GM18861 (cell line): ENCODE measurements around the gene EN2.
"Not testable (repeated sequence)": the region's sequence is repeated elsewhere in the genome, so short reads cannot be mapped to it uniquely, and the experiment has no call there.

Experiments used
- ATAC-seq: cut with Tn5 transposase; IDR thresholded peaks from one replicate; pipeline ENCODE4 v1.9.1; 2021; ENCODE audit not compliant: unreplicated experiment

Gene EN2

DNA sequence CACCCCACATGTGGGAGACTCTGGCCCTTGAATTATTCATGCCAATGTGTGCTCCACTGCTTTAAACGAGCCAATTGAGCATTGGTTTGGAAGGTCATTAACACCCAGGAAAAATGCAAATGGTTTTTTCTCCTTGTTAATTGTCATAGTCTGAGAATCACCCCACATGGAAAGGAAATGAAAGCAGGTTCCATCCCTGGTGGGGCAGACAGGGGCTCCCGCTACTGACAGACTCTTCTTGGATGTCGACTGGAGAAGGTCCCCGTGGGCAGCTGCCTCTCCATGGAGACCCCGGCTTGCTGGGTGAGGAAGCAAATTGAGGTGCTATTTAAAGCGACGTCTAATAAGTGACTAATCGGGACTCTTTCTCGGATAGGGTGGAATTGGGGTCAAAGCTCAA is 32.0 kb upstream of the EN2 start:
- ATAC-seq: no peak

DNA sequence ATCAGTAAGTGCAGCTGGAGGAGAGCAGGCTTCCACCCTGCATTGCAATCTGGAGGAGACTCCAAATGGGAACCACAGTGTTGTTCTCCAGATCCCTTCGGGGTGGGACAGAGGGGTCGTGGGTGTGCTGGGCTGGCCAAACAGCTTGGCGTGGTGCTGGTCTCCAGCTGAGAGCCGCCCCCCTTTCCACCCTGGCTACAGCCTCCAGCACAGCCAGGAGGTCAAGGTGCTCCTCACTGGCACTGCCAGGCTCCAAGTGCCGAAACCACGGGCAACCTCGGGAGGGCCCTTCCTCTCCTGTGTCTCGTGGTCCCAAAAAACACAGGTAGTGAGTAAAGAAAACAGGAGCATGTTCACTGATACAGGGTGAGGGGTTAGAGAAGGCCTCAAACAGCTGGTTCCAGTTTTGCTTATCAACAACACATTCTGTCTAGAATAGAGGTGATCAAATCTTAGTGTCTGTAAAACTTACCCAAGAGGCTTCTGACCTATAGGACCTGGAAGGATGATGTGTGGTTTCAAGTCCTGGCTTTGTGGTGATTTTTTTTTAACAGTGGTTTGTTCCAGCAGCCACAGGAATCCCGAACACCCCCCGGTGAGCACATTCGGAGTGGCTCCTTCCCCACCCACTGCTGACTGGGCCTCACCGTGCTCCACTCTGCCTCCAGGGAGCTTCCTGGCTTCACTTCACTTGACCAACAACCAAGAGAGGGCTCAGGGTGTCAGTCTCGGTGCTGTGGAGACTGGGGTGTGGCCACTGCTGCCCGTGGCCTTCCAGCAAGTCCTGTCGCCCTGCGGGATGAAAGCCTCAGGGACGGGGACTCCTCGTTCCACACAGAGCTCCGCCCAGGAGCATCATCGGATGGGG is 31.2 kb upstream of the EN2 start:
- no peak for ATAC-seq

GRCh38 chr7:155427411-155428038 is 30.4 kb upstream of the EN2 start:
- ATAC-seq: no peak

DNA sequence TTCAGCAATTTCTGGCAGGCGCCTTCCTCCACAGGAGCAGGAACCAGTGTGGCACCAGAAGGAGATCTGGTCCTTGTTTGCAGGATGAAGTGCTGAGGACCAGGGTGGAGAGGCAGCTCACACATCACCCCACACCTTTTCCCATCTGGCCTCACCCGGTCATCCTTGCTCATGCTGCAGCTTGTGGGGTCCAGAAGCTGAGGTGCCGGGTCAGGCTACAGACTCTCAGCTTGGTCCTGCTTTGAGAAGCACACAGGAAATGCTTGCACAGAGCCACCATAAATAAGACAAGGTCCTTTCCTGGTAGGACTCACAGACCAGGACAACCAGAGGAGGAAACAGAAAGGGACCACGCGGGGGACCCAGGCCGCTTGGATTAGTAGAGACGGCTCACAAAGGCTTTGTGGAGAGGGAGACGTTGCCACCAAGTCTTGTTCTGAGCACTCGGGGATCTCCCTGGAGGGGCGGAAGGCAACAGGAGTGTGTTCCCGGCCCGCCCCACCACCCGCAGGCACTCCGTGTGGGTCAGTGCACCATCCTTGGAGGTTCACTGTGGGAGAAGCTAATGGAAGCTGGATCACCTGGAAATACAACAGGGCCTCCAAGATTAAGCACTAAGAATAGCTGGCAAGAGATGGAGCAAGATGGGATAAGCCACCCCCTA is 29.6 kb upstream of the EN2 start:
- no peak for ATAC-seq

DNA sequence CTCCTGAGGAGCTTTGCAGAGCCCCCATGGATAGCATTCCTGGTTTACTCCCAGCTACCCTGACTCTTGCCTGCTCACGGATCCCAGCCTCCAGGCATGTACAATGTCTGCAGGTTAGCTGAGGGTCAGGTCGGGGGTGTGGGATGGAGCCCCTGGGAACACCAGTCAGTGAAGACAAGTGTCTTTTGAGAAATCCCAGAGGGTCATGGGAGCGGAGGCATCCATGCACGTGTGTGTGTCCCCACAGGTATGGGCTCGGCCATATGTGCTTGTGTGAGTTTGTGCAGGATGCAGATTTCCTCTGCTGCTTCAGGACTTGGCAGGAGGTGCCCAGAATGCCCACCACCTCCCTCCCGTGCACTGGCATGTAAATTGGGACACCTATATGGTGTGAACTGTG is 28.3 kb upstream of the EN2 start:
- ATAC-seq: no peak

DNA sequence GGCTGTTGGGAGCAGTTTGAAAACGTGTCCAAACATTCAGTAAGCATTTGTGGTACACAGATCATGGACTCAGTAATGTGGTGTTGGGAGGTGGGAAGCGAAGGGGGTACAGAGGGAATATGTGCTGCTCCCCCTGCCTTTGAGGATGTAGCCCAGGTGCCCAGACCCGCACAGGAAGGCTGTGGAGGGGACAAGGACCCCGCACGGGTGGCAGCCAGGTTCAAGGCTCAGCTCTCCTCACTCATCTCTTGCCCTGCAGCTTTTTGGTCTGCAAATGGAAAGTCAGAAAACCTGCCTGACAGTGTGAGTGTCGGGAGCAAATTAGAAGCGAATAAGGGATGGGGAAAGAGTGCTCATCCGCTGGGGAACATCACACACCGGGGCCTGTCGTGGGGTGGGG is 27.3 kb upstream of the EN2 start:
- ATAC-seq: no peak

GRCh38 chr7:155431231-155431630 is 26.7 kb upstream of the EN2 start:
- no peak for ATAC-seq

GRCh38 chr7:155431711-155432110 is 26.2 kb upstream of the EN2 start:
- no peak for ATAC-seq

DNA sequence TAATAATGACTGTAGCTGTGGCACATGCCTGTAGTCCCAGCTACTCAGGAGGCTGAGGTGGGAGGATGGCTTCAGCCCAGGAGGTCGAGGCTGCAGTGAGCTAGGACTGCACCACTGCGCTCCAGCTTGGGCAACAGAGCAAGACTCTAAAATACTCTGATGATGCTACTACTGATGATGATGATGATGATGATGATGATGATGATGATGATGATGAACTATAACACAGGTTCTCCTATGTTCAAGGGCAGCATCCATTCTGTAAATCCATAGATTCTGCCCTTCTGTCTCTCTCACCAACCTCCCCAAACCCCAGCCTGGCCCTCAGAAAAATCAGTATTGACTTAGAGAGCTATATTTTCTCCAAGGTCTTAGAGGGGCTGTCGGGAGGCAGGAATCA is 22.8 kb upstream of the EN2 start:
- no peak for ATAC-seq

DNA sequence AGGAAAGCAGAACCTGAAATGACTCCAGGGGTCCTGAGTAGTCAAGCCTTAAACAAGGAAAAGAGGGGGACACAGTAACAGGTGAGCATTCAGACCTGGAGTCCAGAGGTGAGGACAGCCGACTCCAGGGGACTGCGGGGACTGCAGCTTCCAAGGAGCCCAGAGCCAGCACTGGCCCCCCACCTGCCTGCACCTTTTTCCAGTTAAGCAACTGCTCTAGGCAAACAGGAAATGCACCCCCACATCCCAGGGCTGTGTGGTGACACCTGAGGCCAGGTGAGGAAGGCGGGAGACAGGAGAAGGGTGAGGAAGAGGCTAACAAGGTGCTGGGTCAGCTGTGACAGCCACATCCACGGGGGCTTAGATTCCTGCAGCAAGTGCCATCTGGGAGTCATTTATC is 20.1 kb upstream of the EN2 start:
- no peak for ATAC-seq

DNA sequence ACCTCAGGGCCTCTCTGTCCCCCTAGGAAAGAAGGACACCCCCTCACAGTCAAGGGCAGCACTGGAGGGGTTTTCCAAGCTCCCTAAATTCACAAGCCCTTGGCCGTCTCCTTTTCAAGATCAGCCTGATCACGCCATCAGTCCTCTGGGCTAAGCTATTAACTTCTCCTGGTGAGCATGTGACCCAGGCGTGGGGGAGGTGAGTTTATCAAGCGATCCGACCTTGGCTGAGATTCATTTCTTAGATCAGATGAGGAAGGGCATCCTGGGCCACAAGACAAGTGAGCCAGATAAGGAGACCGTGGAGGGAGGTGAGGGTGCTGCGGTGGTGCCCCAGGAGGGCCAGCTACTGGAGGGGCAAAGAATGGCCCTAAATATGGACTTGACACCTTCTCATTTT is 19.2 kb upstream of the EN2 start:
- no peak for ATAC-seq

- ATAC-seq: no peak
These were observed 18.5 kb upstream of the EN2 start for GRCh38 chr7:155439311-155440017.

DNA sequence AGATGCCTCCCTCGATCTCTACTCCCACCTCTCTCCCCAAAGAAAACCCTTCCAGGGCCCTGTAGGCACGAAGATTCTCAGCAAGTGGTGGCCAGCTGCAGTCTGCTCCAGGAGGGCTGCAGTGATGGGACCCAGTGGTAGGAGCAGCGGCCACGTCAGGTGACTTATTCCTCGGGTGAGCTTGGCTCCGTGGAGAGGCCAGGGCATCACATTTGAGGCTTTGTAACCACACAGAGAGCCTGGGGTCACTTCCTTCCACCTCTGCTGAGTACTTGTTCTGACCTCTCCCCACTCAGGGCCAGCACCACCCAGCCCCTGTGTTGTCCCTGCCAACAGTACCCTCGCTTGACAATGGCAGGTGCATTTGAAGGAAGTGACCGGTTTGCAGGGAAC is 17.9 kb upstream of the EN2 start:
- ATAC-seq: no peak

GRCh38 chr7:155441856-155442255 is 16.1 kb upstream of the EN2 start:
- ATAC-seq: no peak

DNA sequence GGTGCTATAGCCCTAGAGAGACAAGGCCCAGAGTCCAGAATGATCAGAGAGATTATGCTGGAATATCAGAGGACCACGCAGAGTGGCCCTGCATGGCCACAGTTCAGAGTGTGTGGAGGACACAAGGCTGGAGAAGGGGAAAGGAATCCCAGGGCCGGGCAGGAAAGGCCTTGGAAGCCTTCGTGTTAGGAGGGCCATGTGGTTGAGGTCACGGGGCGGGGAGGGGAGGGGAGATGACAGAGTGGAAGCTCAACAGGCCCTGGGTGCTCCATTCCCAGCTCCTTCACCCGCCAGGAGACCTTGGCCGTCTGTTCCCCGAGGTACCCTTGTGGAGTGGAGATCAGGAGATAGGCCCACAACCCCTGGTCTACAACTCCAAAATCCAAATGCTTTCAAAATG is 13.2 kb upstream of the EN2 start:
- no peak for ATAC-seq

DNA sequence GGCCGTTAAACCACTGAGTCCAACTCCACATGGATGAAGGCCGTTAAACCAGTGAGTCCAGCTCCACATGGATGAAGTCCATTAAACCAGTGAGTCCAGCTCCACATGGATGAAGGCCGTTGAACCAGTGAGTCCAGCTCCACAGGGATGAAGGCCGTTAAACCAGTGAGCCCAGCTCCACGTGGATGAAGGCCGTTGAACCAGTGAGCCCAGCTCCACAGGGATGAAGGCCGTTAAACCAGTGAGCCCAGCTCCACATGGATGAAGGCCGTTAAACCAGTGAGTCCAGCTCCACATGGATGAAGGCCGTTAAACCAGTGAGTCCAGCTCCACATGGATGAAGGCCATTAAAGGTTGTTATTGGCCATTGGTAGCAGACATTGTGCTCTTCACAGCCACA is 12.3 kb upstream of the EN2 start:
- not testable (repeated sequence) for ATAC-seq

DNA sequence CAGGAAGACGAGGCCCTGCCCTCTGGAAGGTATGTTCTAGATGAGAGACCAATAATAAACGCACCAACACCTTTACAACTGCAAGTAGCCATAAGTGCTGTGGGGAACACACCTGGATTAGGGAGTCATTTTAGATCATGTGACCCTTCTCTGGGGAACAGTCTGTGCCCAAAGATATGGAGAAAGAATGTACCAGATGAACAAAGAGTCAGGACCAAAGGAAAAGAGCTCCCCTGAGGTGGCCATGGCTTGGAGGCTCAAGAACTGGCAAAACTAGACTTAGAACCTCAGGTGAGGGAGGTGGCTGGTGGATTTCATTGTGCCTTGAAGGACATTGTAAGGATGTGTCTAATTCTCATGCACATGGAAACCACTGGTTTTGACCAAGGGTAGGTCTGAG is 10.3 kb upstream of the EN2 start:
- ATAC-seq: no peak

- no peak for ATAC-seq
These were observed 9.3 kb upstream of the EN2 start for GRCh38 chr7:155448632-155449007.

DNA sequence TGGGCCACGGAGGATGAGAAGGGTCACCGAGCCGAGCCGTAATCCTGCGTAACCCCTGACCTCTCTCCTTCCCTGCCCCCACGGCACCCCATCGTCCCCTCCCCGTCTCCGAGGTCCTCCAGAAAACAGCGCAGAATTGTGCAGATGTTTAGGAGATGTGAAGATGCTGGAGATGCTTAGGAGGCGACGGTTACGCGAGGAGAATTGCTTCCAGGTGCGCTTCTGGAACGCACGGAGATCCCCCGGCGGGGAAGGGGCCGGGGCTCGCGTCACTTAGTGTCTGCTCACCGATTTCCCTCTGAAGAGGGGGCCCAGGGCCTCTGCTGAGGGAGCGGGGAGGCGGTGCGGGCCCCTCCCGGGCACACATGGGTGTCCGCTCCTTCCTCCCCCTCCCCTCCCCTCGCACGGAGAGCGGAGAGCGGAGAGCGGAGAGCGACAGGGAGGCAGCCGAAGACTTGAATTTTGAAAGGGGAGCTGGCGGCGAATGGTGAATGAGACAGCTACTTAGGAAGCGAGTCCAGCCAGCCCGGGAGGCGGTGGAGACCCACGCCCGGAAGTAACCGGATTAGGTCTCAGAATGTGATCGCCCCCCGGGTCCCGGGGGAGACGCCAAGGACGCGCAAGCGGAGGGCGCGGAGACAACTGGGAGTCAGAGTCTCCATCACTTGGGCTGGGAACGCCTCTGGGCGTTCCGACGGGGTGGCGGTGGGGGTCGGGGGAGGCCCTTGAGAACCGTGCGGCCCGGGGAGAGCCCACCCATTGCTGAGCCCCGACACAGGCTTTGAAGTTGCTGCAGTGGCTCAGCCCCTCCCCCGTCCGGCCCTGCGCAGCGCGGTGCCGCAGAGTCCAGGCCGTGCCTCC is 8.7 kb upstream of the EN2 start:
- ATAC-seq: no peak

DNA sequence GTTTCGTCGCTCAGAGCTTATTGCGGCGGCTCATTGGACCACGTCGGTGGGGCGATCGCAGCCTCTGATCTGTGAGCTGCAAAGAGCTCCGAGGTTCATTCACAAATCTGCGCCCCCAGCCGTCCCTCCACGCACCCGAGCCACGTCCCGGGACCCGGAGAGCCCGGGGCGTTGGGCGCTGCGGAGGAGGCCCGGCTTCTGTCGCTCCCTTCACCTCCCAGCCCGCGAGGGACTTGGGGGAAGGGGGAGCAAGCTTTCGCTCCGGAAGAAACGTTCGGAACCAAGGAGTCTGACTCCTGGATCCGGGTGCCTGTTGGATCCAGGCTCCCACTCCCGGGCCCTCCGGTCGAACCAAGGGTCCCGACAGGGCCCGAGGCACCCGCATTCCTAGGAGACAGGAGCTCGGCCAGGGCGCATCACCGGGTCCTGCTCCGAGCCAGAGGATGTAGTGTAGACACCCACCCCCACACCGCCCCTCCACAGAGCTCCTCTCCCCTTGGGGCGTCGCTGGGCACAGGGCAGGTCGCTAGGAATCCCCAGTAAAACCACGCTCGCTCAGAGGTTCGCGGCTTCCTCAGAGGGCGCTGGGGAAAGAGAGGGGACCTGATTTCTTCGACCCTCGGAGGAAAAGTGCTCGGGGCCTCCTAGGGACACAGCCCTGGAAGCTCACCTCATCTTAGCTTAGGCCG is 7.9 kb upstream of the EN2 start:
- no peak for ATAC-seq
